GM19351 (cell line): ENCODE results near the gene GRM7.

Source experiments
- ATAC-seq: cut with Tn5 transposase; IDR thresholded peaks from one replicate; pipeline ENCODE4 v1.9.1; 2021; ENCODE audit warnings: mild to moderate bottlenecking, moderate library complexity; ENCODE audit not compliant: unreplicated experiment

Gene GRM7

DNA sequence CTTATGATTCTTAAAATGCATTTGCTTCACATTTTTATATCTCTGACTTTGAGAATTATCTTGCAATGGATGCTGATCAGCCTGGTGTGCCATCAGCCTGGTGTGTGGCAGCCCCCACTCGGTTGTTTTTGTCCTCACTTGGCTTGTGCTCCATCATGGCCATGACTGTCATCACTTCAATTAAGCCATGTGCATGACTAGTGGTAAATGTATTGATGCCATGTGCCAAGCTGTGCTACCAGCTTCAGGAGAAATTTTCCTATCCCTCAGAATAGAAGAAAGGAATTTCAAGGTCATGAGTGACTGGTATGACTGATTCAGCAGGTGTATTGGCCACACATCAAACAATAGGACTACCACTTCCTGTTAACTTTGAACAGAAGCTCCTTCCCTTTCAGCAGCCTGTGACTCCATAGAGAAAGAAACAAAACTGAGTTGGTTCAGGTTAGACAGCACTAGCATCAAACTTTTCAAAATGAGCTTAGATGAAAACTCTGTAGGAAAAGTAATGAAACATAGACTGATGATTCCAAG is 251.7 kb downstream of the GRM7 start:
- no peak for ATAC-seq

DNA sequence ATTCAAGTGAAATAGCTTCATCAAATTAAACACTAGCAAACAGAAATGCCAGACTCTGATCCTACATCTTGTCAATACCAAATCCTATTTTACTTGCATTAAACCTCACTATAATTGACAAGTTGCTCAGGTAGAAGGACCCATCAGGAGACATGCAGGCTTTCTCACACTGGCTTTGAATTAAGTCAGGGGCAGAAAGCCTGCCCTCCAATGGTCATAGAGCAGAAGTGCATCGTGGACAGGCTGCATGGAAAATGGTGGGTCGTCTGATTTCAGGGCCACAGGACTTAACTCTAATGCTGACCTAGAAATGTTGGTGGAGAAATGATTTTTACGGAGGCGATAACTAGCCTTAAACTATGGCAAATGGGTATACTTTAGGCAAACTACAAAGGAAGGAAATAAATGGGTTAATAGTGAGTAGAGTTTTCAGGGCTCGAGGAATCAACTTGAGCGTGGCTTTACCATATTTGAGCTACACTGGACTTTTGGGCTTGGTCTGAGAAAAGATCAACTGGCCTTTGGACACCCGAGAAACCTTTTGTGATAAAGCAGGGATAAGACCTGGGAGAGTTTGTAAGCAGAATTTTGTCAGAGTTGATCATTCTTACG is 283.9 kb downstream of the GRM7 start:
- peak; percentile 88 for ATAC-seq

- no peak for ATAC-seq
These were observed 285.6 kb downstream of the GRM7 start for GRCh38 chr3:7146529-7146928.

DNA sequence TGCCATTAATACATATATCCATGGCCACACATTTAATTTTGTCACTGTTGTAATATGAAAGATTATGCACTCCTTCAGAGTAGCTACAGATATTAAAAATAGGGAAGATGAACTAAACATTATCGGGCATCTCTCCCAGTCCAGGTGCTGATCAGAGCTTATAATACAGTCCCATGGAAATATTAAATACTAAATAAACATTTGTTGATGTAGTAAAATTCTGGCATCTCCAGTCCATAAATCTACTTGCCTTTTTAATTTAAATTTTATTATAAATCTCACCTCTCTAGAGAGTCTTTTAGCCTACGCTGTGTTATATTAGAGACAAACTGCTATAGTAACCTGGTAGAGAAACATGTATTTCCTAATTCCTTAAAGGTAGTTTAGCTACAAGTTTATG is 297.6 kb downstream of the GRM7 start:
- no peak for ATAC-seq

- no peak for ATAC-seq
These were observed 299.8 kb downstream of the GRM7 start for GRCh38 chr3:7160689-7161088.

GRCh38 chr3:7166460-7166859 is 305.5 kb downstream of the GRM7 start:
- no peak for ATAC-seq

DNA sequence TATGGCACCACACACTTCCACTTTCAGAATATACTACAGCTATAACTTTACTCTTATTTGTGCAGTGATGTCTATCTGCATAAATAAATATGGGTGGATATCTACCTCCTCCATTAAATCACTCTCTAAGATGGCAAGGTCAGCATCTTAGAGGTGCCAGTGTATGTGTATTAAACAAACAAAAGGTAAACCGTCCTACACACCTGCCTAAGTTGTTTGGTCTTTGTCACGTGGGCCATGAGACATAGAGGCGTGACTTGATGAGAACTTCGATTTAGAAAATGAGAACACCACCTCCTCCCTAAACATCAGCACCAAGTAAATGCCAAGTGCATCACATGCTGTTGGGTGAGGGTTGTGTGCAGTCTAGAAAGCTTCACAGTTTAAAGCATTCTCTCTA is 310.6 kb downstream of the GRM7 start:
- no peak for ATAC-seq

DNA sequence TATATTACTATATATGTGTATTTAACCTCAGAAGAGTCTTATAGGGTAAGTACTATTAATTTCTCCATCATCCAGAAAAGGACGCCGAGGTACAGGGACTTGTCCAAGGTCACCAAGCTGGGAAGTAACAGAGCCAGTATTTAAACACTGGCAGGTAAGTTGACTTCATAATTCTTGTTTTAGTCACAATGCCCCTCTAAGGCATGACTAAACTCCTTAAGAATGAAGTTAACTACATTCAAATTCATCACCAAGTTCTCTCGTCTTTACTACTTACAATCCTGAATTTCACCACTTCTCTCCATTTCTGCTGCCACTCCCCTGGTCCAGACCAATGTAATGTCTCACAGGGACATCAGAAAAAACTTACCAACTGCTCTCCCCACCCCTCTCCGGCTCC is 312.1 kb downstream of the GRM7 start:
- ATAC-seq, result no peak

GRCh38 chr3:7188551-7188950 is 327.6 kb downstream of the GRM7 start:
- no peak for ATAC-seq

DNA sequence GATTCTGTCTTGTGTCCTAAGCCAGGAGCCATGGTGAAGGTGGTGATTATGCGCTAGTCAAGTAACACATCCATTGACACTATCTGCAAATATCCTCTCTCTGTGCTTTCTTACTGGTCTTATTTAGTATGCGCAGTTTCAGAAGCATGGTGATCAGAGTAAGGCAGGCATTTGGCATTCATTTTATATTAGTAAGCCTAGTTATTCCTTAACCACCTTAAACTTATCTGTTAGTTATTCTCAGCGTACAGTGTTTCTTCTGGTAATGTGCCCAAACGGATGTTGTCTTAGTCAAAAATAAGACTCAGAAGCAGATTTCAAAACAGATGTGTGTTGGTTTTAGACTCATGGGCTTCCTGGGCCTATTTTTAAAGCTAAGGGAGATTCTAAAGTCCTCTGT is 329.2 kb downstream of the GRM7 start:
- no peak for ATAC-seq

DNA sequence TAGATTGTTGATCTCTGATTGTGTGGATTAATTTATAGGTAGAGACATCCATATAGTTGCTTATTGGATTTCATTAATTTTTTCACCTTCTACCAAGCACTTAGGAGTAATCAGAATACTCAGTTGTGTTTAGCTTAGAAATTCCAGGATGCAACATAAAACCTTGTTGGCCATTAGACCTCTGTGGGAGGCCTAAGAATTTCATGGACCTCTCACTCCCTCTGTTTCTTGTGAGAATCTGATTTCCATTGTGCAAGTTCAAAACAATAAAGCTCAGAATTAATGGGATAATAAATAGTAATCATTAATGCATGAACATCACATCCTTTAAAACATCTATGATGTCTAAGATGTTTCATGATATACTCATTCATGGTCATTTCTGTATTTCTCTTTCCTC is 332.4 kb downstream of the GRM7 start:
- no peak for ATAC-seq

- no peak for ATAC-seq
These were observed 333.3 kb downstream of the GRM7 start for GRCh38 chr3:7194071-7194835.

- no peak for ATAC-seq
These were observed 335.0 kb downstream of the GRM7 start for GRCh38 chr3:7195934-7196333.

DNA sequence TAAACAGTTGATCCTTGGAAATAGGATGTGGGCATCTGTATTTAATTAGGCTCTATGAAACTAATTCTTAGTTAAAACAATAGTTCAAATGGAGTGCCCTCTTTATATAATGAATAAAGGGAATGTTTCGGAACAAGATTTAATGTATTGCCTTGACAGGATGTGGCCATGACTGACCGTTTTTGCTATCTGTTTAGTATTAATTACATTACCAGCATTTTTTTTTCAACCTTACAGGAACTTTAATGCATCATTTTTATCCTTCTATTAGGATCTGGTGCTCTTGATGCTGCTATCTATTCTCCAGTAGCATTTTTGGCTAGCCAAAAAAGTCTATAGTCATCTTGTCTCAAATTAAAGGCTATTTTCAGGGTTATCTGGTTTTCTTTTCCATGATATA is 340.9 kb downstream of the GRM7 start:
- ATAC-seq, result no peak

DNA sequence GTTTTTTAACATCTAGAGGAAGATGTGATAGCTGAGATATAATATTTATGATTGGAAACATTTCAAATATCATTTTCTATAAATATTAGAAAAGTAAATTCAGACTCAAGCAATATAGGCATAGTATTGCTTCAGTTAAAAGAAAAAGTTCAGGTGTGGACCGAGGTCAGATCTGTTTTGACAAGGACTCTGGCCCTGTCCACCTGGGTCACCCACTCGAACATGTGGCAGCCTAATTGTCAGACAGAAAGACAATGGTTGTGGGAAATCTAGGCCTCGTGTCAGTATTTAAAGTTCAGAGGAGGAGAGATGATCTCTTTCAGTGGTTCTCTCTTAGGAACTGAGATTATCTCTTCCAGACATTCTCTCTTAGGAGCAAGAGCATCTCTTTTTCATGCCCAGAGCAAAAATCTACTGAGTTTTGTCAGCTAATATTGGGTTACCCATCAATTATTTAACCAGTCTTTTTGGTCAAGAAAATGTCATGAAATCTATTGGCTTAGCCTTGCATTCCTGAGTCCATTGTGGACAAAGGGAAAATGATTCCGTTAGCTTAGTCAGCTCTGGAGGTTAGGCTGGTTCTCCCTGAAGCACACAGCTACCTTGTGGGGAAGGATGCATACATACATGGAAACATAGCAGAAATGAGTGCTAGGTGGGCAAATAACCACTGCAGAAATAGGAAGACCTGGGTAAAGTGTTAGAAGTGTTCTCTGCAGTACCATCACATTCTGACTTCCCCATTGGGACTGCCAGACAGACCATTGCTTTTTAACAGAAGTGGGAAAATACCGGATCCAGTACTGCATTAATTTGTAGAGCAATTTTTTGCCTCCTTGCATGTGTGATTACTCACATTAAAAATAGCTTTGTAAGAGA is 343.3 kb downstream of the GRM7 start:
- no peak for ATAC-seq

GRCh38 chr3:7204848-7205156 is 343.9 kb downstream of the GRM7 start:
- ATAC-seq, result no peak

DNA sequence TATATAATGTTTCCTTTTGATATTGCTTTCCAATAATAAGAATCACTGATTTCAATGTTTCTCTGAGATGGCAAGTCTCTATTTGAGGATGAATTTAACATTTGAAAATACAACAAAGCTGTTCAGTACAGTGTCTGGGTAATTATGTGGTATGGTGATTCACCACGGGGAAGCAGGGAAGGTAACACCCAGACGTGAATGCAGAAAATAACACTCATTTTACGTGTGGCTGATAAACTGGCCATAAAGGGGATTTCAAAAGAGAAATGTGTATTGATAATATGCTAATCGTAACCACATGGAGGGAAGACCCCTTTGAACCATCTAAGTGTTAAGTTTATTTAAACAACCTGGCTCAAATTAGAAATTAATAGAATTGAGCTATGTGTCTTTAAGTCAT is 344.6 kb downstream of the GRM7 start:
- peak; percentile 39 for ATAC-seq

- peak; percentile 60 for ATAC-seq
These were observed 345.0 kb downstream of the GRM7 start for GRCh38 chr3:7205962-7206361.

GRCh38 chr3:7207125-7207524 is 346.2 kb downstream of the GRM7 start:
- ATAC-seq, result no peak

DNA sequence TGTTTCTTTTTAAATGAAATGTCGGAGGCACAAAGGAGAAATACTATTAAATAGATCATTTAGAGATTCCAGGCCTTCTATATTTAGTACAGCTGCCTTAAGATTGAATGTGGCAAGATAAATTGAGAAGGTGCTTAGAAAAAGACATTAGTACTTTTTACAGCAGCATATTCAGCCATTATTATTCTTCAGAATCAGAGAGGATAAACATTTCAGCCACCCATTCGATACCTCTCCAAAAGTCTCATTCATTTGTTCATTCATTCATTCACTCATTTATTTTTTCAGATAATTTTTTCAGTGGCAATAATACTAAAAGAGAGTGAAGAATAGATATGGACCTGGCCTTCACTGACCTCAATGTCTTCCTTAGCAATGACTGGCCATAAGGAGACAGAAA is 347.0 kb downstream of the GRM7 start:
- no peak for ATAC-seq

DNA sequence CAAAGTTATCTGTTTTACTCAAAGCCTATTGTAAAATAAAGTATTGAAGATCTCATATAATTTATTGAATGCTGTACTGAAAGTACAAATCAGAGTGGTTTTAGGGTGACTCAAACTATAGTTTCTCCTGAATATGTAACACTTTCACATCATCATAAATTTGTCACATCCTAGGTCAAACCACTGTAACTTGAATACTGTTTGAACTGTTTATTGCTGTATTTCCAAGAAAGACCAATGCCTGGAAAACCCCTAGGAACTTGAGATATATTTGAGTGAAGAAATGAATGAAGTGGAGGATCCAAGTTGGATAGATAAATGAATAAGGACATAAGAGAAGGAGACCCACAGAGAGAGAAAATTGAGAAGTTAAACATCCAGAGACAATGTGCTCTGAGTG is 348.2 kb downstream of the GRM7 start:
- no peak for ATAC-seq

GRCh38 chr3:7211740-7212139 is 350.8 kb downstream of the GRM7 start:
- ATAC-seq, result no peak
